HCT116 (cell line): ENCODE measurements around the gene ADAMTS13. TPM values are rescaled to one million over a fixed set of nuclear protein-coding genes. Genes with fewer than 3 reads are reported as not detected.

ENCODE experiments used
- ATAC-seq: fragments of 200-7000 bp; cut with Tn5 transposase; 2 replicates; pipeline ENCODE4 v1.9.1; 2020; ENCODE audit warnings: mild to moderate bottlenecking, moderate library complexity
- BruUV-seq: library from RNA; stranded (reverse); fragments of 400-500 nt; replicated peaks from 2 replicates; lab custom pipeline; 2021; lab: Mats Ljungman, UMichigan
- CTCF ChIA-PET: fragments of 300-600 bp; sonication (Branson Sonifier 250); formaldehyde crosslinking; loops from one replicate; lab custom pipeline; 2021; ENCODE audit warnings: antibody characterized with exemption; lab: Charles Lee
- POLR2A ChIA-PET: fragments of 300-600, 350-600 bp; sonication (Branson Sonifier 250); formaldehyde crosslinking; loops from one replicate; lab custom pipeline; 2021; ENCODE audit warnings: antibody characterized with exemption; lab: Charles Lee
- RAD21 ChIA-PET, 2 experiments: fragments of 300-600 bp; sonication (Branson Sonifier 250); formaldehyde crosslinking; loops; one replicate each; lab custom pipeline; 2023; ENCODE audit warnings: low total read pairs in 2 of 2; ENCODE audit not compliant: uncharacterized antibody in 2 of 2, unreplicated experiment in 2 of 2, low non-redundant PET in 1 of 2; lab: Charles Lee
- DNase-seq: peaks from one replicate; pipeline ENCODE4 v3.0.0-alpha.2; 2010; ENCODE audit warnings: low read depth, low spot score
- H2AFZ ChIP-seq: fragments of 200-600 bp; shearing (Covaris generic), sonication (generic); 2 replicates; pipeline ENCODE4 v1.6.1; 2017; ENCODE audit warnings: low read depth, mixed run types, mixed read lengths, antibody characterized with exemption, low read length; ENCODE audit not compliant: poor library complexity, severe bottlenecking
- H3K27ac ChIP-seq: 2 replicates; pipeline ENCODE4 v1.5.1; 2012; ENCODE audit warnings: low read depth, low read length
- H3K27me3 ChIP-seq: fragments of 200-600 bp; sonication (generic); 2 replicates; pipeline ENCODE4 v1.6.1; 2016; ENCODE audit warnings: mixed run types, low read length, mixed read lengths; ENCODE audit not compliant: insufficient read depth
- H3K36me3 ChIP-seq, 2 experiments: fragments of 200-500 bp in 1 of 2; fragments of 200-600 bp in 1 of 2; sonication (Bioruptor generic) in 1 of 2; sonication (generic) in 1 of 2; 2 replicates each; pipeline versions ENCODE4 v1.5.1 to v1.6.1; 2014 to 2016; ENCODE audit warnings: low read length in 2 of 2, inconsistent platforms in 1 of 2, mixed read lengths in 1 of 2, mixed run types in 1 of 2; ENCODE audit not compliant: insufficient read depth in 2 of 2, control insufficient read depth in 1 of 2
- H3K4me1 ChIP-seq, 2 experiments: fragments of 200-600 bp in 1 of 2; sonication (generic) in 1 of 2; 2 replicates each; pipeline versions ENCODE4 v1.5.1 to v1.6.1; 2012 to 2017; ENCODE audit warnings: low read length in 2 of 2, inconsistent platforms in 1 of 2, mild to moderate bottlenecking in 1 of 2, mixed read lengths in 1 of 2, mixed run types in 1 of 2, moderate library complexity in 1 of 2; ENCODE audit not compliant: insufficient read depth in 2 of 2, control insufficient read depth in 1 of 2
- H3K4me2 ChIP-seq: fragments of 200-600 bp; sonication (generic); 2 replicates; pipeline ENCODE4 v1.6.1; 2017; ENCODE audit warnings: mixed run types, low read length, mixed read lengths
- H3K4me3 ChIP-seq, 2 experiments: fragments of 200-600 bp in 1 of 2; sonication (generic) in 1 of 2; replicated peaks in 1 of 2; 2 replicates each; pipeline ENCODE4 v1.5.1; 2011 to 2016; ENCODE audit warnings: low read length in 2 of 2, control low read depth in 1 of 2, low read depth in 1 of 2, mild to moderate bottlenecking in 1 of 2, mixed read lengths in 1 of 2, mixed run types in 1 of 2
- H3K79me2 ChIP-seq: fragments of 200-600 bp; sonication (generic); 2 replicates; pipeline ENCODE4 v1.6.1; 2017; ENCODE audit warnings: mild to moderate bottlenecking, mixed run types, low read length, moderate library complexity, mixed read lengths; ENCODE audit not compliant: insufficient read depth
- H3K9ac ChIP-seq: fragments of 200-600 bp; sonication (generic); 2 replicates; pipeline ENCODE4 v1.6.1; 2016; ENCODE audit warnings: low read length, mixed read lengths
- H3K9me2 ChIP-seq: fragments of 200-600 bp; sonication (generic), shearing (Covaris generic); 2 replicates; pipeline ENCODE4 v1.6.1; 2017; ENCODE audit warnings: mixed run types, mild to moderate bottlenecking, moderate library complexity; ENCODE audit not compliant: insufficient read depth
- H3K9me3 ChIP-seq, 2 experiments: fragments of 200-500 bp in 1 of 2; fragments of 200-600 bp in 1 of 2; sonication (Bioruptor generic) in 1 of 2; sonication (generic) in 1 of 2; 2 replicates each; pipeline ENCODE4 v1.6.1; 2014 to 2017; ENCODE audit warnings: low read length in 2 of 2, mixed read lengths in 2 of 2, inconsistent platforms in 1 of 2, low read depth in 1 of 2, mild to moderate bottlenecking in 1 of 2, mixed run types in 1 of 2, moderate library complexity in 1 of 2; ENCODE audit not compliant: control insufficient read depth in 1 of 2, insufficient read depth in 1 of 2
- H4K20me1 ChIP-seq: fragments of 200-600 bp; sonication (generic), shearing (Covaris generic); 2 replicates; pipeline ENCODE4 v1.6.1; 2017; ENCODE audit warnings: mixed run types, mild to moderate bottlenecking, moderate library complexity; ENCODE audit not compliant: insufficient read depth
- CTCF ChIP-seq, 3 experiments: fragments of 200-600 bp in 1 of 3; sonication (generic) in 1 of 3; IDR thresholded peaks in 2 of 3; conservative IDR thresholded peaks in 1 of 3; 2 replicates each; pipeline ENCODE4 v1.5.1; 2012 to 2017; ENCODE audit warnings: low read depth in 2 of 3, low read length in 2 of 3, antibody characterized with exemption in 1 of 3, borderline replicate concordance in 1 of 3, control low read depth in 1 of 3, mild to moderate bottlenecking in 1 of 3, mixed read lengths in 1 of 3, mixed run types in 1 of 3, moderate library complexity in 1 of 3; ENCODE audit not compliant: insufficient read depth in 1 of 3
- ELF1 ChIP-seq: IDR thresholded peaks from 2 replicates; pipeline ENCODE4 v1.6.1; 2012; ENCODE audit warnings: low read depth, borderline replicate concordance
- FOSL1 ChIP-seq: IDR thresholded peaks from 2 replicates; pipeline ENCODE4 v1.6.1; 2012; ENCODE audit warnings: low read depth
- SRF ChIP-seq: IDR thresholded peaks from 2 replicates; pipeline ENCODE4 v1.6.1; 2012; ENCODE audit warnings: low read depth
- TCF7L2 ChIP-seq: IDR thresholded peaks from 2 replicates; pipeline ENCODE4 v1.7.0; 2011; ENCODE audit warnings: borderline replicate concordance, inconsistent platforms; ENCODE audit not compliant: insufficient read depth, insufficient read length; ENCODE audit errors: extremely low read depth
- intact Hi-C: fragments of 100-400 bp; cut with micrococcal nuclease; formaldehyde crosslinking; loops from 2 replicates; pipeline ENCODE4 v1.10.0; 2022
- total RNA-seq: library from RNA; stranded (reverse); gene quantifications from one replicate; pipeline ENCODE4 v1.2.1, GENCODE V29; 2021; ENCODE audit not compliant: unreplicated experiment

Gene ADAMTS13
- total RNA-seq, 1 experiment from 2014 or later = 9.2 TPM

GRCh38 chr9:133472277-133472645 is 50.1 kb downstream of the ADAMTS13 start:
- CTCF ChIA-PET = no interaction called here
- H2AFZ ChIP-seq = no peak overlapping the region
- RAD21 ChIA-PET = no interaction called here

More at GRCh38 chr9:133472277-133472645, 50.1 kb downstream of the ADAMTS13 start:
- no peak overlapping the region for H3K9ac ChIP-seq
- POLR2A ChIA-PET = no interaction called here
- H3K9me3 ChIP-seq = no peaks in the 10 kb centered on the region
- no peak for TF ChIP-seq FOSL1
- TF ChIP-seq SRF = no peak
- no peak for TF ChIP-seq CTCF (IDR thresholded peaks at IDR 0.05 in 2 of 3, conservative IDR thresholded peaks at IDR 0.05 in 1 of 3; ENCODE audit: borderline replicate concordance in 1 of 3, insufficient read depth in 1 of 3, low read depth in 2 of 3, low read length in 2 of 3)
- TF ChIP-seq TCF7L2 = no peak
- no peak for TF ChIP-seq ELF1
- ATAC-seq (no peak), DNase-seq (no peak)
- H3K9me2 ChIP-seq = no peaks in the 10 kb centered on the region
- no peaks in the 10 kb centered on the region for H3K79me2 ChIP-seq
- no peaks in the 10 kb centered on the region for H3K27me3 ChIP-seq
- H3K36me3 ChIP-seq = no peaks in the 10 kb centered on the region
- H3K4me2 ChIP-seq = no peak overlapping the region
- no peak overlapping the region for H3K4me3 ChIP-seq
- H4K20me1 ChIP-seq = no peaks in the 10 kb centered on the region
- intact Hi-C loops = no loop called here
- H3K4me1 ChIP-seq = no peaks in the 10 kb centered on the region
- BruUV-seq = no TSS peak
- no peak overlapping the region for H3K27ac ChIP-seq
